Colonic mucosa (tissue), 4 donors: ENCODE data around the gene NDNF. TPM values are rescaled to one million over a fixed set of nuclear protein-coding genes. Genes with fewer than 3 reads are reported as not detected.

Experiments
- DNase-seq: peaks from one replicate; pipeline ENCODE4 v3.0.0-alpha.2; 2020
- H3K27ac ChIP-seq: fragments of 200-600 bp; one replicate; pipeline ENCODE4 v1.8.0; 2021
- H3K27me3 ChIP-seq: fragments of 200-600 bp; one replicate; pipeline ENCODE4 v1.8.0; 2021
- H3K36me3 ChIP-seq: fragments of 200-600 bp; one replicate; pipeline ENCODE4 v1.8.0; 2021
- H3K4me1 ChIP-seq: fragments of 200-600 bp; one replicate; pipeline ENCODE4 v1.8.0; 2021; ENCODE audit warnings: mild to moderate bottlenecking
- H3K4me3 ChIP-seq: fragments of 200-600 bp; one replicate; pipeline ENCODE4 v1.8.0; 2021
- H3K9ac ChIP-seq, 2 donors: one replicate each; pipeline ENCODE4 v1.7.0; 2013; ENCODE audit warnings: control low read depth in 2 of 2, low read depth in 2 of 2, low read length in 2 of 2
- H3K9me3 ChIP-seq: fragments of 200-600 bp; one replicate; pipeline ENCODE4 v1.8.0; 2021
- intact Hi-C: fragments of 100-400 bp; cut with DNase I; formaldehyde crosslinking; loops from one replicate; pipeline ENCODE4 v1.14.1; 2022
- total RNA-seq, 2 donors: library from RNA; stranded (reverse); fragmentation: NEBNext Ultra II Directional in 1 of 2; extraction: Animal tissue kit (Norgen Biotek cat#: 25700) in 1 of 2; gene quantifications; one replicate each; pipeline ENCODE4 v1.2.1, GENCODE V29; 2021
- TF ChIP-seq, protein P1 (sequence below): fragments of 200-600 bp; IDR thresholded peaks from one replicate; pipeline ENCODE4 v1.8.0; 2022; ENCODE audit warnings: antibody characterized with exemption, mild to moderate bottlenecking
- donor health status: healthy.
- donor health status: DM: no; HTN: no; CAD: no.
- donor health status: DM: no; HTN: no; CAD: no.

Gene NDNF
- total RNA-seq, 2 donors from 2014 or later: 8.9 to 30.4 TPM

DNA sequence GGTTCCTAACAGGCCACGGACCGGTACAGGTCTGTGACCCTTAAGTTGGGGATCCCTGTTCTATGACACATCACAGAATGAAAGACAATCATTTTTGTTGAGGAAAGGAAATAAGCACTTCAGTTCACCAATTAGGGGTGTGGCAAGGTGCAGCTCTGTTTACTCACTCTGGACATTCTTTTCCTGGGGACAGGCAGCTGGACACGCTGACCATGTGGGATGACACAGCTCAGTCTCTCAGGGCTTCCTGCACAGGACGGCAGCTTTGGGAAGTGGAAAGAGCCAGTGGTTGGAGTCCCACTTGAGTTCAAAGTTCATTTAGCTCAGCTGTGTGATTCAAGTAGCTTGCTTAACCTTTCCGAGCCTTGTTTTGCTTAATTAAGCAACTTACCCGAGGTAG lies 55.7 kb downstream of the NDNF start:
- TF ChIP-seq, protein P1, sequence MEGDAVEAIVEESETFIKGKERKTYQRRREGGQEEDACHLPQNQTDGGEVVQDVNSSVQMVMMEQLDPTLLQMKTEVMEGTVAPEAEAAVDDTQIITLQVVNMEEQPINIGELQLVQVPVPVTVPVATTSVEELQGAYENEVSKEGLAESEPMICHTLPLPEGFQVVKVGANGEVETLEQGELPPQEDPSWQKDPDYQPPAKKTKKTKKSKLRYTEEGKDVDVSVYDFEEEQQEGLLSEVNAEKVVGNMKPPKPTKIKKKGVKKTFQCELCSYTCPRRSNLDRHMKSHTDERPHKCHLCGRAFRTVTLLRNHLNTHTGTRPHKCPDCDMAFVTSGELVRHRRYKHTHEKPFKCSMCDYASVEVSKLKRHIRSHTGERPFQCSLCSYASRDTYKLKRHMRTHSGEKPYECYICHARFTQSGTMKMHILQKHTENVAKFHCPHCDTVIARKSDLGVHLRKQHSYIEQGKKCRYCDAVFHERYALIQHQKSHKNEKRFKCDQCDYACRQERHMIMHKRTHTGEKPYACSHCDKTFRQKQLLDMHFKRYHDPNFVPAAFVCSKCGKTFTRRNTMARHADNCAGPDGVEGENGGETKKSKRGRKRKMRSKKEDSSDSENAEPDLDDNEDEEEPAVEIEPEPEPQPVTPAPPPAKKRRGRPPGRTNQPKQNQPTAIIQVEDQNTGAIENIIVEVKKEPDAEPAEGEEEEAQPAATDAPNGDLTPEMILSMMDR: no peak
- Histone ChIP-seq H3K27ac (no peak overlapping the region), H3K36me3 (no peaks in the 10 kb centered on the region), H3K4me3 (no peak overlapping the region), H3K4me1 (no peaks in the 10 kb centered on the region), H3K9ac (no peak overlapping the region), H3K9me3 (no peaks in the 10 kb centered on the region), H3K27me3 (no peaks in the 10 kb centered on the region)
- no peak for DNase-seq
- intact Hi-C loops: no loop called here

DNA sequence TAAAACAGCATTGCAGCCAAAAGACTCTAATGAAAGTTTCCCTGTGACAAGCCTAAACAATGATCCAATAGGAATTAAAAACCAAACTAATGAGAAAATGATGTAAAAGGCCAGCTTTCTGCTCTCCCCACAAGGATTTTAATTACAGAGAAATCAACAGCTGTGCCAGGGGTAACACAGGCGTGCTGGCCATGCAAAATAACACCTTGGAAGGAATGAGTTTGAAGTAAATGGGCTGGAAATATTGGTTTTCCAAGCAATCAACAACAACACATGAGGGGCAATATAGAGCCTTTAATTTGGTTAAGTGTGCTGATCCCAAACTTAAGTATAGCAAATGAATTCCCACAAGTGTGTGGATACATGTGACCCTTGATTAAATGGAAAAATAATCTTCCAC lies 56.9 kb downstream of the NDNF start:
- Histone ChIP-seq H3K27me3 (no peaks in the 10 kb centered on the region), H3K4me1 (no peaks in the 10 kb centered on the region), H3K36me3 (no peaks in the 10 kb centered on the region), H3K9me3 (no peaks in the 10 kb centered on the region), H3K9ac (no peak overlapping the region), H3K4me3 (no peak overlapping the region), H3K27ac (no peak overlapping the region)
- intact Hi-C loops: no loop called here
- DNase-seq: no peak
- TF ChIP-seq, protein P1: no peak

DNA sequence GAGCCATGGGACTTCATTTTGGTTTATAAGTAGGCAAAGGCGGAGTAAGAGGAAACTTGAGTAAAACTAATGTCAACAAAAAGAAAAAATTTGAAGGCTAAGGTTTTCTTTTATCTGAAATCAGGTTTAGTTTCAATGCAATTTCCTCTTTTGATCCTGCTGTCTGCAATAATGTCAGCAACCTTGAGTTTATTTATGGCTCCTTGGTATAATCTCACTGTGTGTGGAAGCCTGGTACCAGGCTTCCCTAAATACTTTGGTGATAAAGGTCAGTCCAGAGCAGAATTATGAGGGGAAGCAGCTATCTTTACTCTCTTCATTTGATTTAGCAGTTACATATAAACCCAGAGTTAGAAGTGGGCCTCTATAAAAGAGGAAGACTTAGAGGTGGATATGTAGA lies 57.8 kb downstream of the NDNF start:
- H3K27ac ChIP-seq: no peak overlapping the region
- no peaks in the 10 kb centered on the region for H3K36me3 ChIP-seq
- H3K9me3 ChIP-seq: no peaks in the 10 kb centered on the region
- no peak overlapping the region for H3K9ac ChIP-seq
- H3K4me1 ChIP-seq: no peaks in the 10 kb centered on the region
- DNase-seq: no peak
- no peaks in the 10 kb centered on the region for H3K27me3 ChIP-seq
- TF ChIP-seq, protein P1: no peak
- intact Hi-C loops: no loop called here
- no peak overlapping the region for H3K4me3 ChIP-seq

DNA sequence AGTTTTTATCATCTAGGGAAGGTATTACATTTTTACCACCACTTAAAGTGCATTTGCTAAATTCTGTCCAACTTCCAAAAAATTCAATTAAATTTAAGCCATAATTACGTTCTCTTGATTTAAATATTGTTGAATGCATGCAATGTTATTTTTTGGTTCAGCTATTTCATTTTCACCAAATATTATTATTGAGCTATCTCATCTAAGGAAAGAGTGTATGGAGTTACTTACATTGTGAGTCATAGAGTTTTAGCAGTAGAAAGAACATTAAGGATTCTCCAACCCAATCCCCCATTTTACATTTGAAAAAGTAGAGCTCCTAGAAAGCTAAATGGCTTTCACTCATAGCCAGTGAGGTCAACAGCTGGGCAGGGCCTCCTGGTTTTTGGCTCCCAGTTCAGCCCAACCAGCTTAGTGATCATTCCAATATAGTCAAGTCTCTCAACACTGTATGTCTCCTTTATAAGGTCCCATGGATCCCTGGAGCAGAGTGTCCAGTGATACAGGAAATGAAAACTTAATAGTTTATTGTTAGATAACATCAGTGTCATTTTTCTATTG lies 60.5 kb downstream of the NDNF start:
- DNase-seq: no peak
- TF ChIP-seq, protein P1: no peak
- H3K27ac ChIP-seq: no peak overlapping the region
- no peaks in the 10 kb centered on the region for H3K27me3 ChIP-seq
- H3K4me3 ChIP-seq: no peak overlapping the region
- H3K36me3 ChIP-seq: no peaks in the 10 kb centered on the region
- H3K4me1 ChIP-seq: no peaks in the 10 kb centered on the region
- intact Hi-C loops: no loop called here
- no peaks in the 10 kb centered on the region for H3K9me3 ChIP-seq
- no peak overlapping the region for H3K9ac ChIP-seq

DNA sequence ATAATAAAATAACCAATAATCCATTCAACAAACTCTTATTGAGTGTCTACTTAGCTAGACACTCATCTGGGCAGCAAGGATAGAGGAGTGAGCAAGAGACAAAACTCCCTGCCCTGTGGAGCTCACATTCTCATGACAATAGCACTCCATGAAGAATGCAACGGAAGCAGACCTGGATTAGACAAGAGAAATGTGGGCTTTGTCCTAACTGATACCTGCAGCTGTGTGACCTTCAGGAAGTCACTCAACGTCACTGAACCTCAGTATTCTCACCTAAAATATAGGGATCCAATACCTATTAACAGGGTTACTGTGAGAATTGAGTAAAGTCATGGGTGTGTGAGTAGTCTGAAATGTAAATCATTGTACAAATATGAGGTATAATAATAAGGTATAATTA lies 61.2 kb downstream of the NDNF start:
- no peaks in the 10 kb centered on the region for H3K27me3 ChIP-seq
- no peaks in the 10 kb centered on the region for H3K36me3 ChIP-seq
- no peak overlapping the region for H3K9ac ChIP-seq
- DNase-seq: no peak
- H3K9me3 ChIP-seq: no peaks in the 10 kb centered on the region
- H3K4me1 ChIP-seq: no peaks in the 10 kb centered on the region
- no peak overlapping the region for H3K4me3 ChIP-seq
- intact Hi-C loops: no loop called here
- no peak overlapping the region for H3K27ac ChIP-seq
- TF ChIP-seq, protein P1: no peak
